Mesendoderm (in vitro differentiated cells): Measurements from ENCODE around the gene PDXDC1.
"Not testable (repeated sequence)": the region's sequence is repeated elsewhere in the genome, so short reads cannot be mapped to it uniquely, and the experiment has no call there.

ENCODE experiments used
- DNase-seq: peaks from one replicate; pipeline ENCODE4 v3.0.0; 2013
- H2AK5ac ChIP-seq: 2 replicates; pipeline ENCODE4 v1.6.1; 2013; ENCODE audit warnings: low read length, inconsistent platforms
- H2BK120ac ChIP-seq: 2 replicates; pipeline ENCODE4 v1.6.1; 2013; ENCODE audit warnings: low read depth, mild to moderate bottlenecking, low read length, moderate library complexity, mixed read lengths
- H2BK15ac ChIP-seq: replicated peaks from 2 replicates; pipeline ENCODE4 v1.6.1; 2013; ENCODE audit warnings: low read depth, mild to moderate bottlenecking, moderate library complexity
- H2BK5ac ChIP-seq: 2 replicates; pipeline ENCODE4 v1.6.1; 2013; ENCODE audit warnings: low read length, inconsistent platforms
- H3K18ac ChIP-seq: 2 replicates; pipeline ENCODE4 v1.6.1; 2013; ENCODE audit warnings: mild to moderate bottlenecking, low read length, mixed read lengths
- H3K23ac ChIP-seq: one replicate; pipeline ENCODE4 v1.6.1; 2013; ENCODE audit warnings: low read length
- H3K27ac ChIP-seq: 2 replicates; pipeline ENCODE4 v1.5.1; 2013; ENCODE audit warnings: low read depth, mild to moderate bottlenecking, inconsistent platforms, low read length, moderate library complexity
- H3K27me3 ChIP-seq: 2 replicates; pipeline ENCODE4 v1.6.1; 2013; ENCODE audit warnings: low read length, control low read depth, mild to moderate bottlenecking, inconsistent platforms; ENCODE audit not compliant: insufficient read depth, poor library complexity
- H3K36me3 ChIP-seq: 2 replicates; pipeline ENCODE4 v1.6.1; 2013; ENCODE audit warnings: low read length, inconsistent platforms; ENCODE audit not compliant: control insufficient read depth, insufficient read depth
- H3K4ac ChIP-seq: one replicate; pipeline ENCODE4 v1.6.1; 2013; ENCODE audit warnings: low read depth, mild to moderate bottlenecking, low read length, moderate library complexity
- H3K4me1 ChIP-seq: 2 replicates; pipeline ENCODE4 v1.6.1; 2013; ENCODE audit warnings: low read depth, low read length, inconsistent platforms; ENCODE audit not compliant: control insufficient read depth
- H3K4me2 ChIP-seq: 2 replicates; pipeline ENCODE4 v1.6.1; 2013; ENCODE audit warnings: low read length
- H3K4me3 ChIP-seq: 2 replicates; pipeline ENCODE4 v1.5.1; 2013; ENCODE audit warnings: mild to moderate bottlenecking, low read length
- H3K56ac ChIP-seq: one replicate; pipeline ENCODE4 v1.6.1; 2013; ENCODE audit warnings: low read length
- H3K79me1 ChIP-seq: 2 replicates; pipeline ENCODE4 v1.6.1; 2013; ENCODE audit warnings: low read length, inconsistent platforms
- H3K79me2 ChIP-seq: 2 replicates; pipeline ENCODE4 v1.6.1; 2013; ENCODE audit warnings: mild to moderate bottlenecking, low read length; ENCODE audit not compliant: control insufficient read depth, insufficient read depth
- H3K9ac ChIP-seq: 2 replicates; pipeline ENCODE4 v1.6.1; 2013; ENCODE audit warnings: low read length, inconsistent platforms
- H4K5ac ChIP-seq: one replicate; pipeline ENCODE4 v1.6.1; 2013; ENCODE audit warnings: low read length
- H4K8ac ChIP-seq: one replicate; pipeline ENCODE4 v1.6.1; 2013; ENCODE audit warnings: low read depth, mild to moderate bottlenecking, control low read depth, low read length, moderate library complexity
- WGBS: extraction: QIAGEN DNeasy Blood & Tissue Kit; methylation state at CpG from one replicate; pipeline ENCODE4 v1.1.7; 2013; ENCODE audit warnings: low lambda C conversion rate, missing lambda C conversion rate; ENCODE audit not compliant: insufficient coverage; ENCODE audit errors: extremely low coverage; 5-methylcytosine and 5-hydroxymethylcytosine counted together

The PDXDC1 gene

DNA sequence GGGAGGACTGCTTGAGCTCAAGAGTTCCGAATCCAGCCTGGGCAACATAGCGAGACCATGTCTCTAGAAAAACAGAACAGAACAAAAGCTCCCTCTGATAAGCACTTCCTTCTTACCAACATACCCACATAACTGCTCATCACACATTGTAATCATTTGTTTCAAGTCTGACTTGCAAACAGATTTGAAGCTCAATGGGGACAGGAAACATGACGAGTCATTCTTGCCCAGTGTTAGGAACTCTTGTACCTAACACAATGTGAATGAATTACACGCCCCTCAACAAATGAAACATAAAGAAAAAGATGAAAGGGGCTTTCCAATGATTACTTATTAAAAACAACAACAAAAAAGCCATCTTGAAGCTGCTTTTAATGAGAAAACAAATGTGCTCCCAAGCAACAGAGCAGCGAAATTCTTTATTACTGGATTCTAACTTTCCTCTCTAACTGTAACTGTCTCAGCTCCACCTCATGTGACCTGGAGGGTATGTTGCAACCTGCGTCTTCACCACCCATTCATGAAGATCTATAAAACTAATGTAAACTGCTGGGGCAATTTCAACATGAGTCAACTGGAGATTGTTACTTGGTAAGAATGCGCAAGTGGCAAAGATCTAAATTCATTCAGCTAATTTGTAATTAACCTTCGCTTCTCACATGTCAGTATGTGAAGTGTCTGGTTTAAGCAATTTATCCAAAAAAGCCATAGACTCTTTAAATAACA lies 87.4 kb downstream of the PDXDC1 start:
- not testable (repeated sequence) for H2BK120ac ChIP-seq, H2AK5ac ChIP-seq, H2BK5ac ChIP-seq, H3K79me2 ChIP-seq, H3K27me3 ChIP-seq, H3K4ac ChIP-seq, H3K23ac ChIP-seq, H2BK15ac ChIP-seq, H3K27ac ChIP-seq, H4K5ac ChIP-seq, H3K56ac ChIP-seq, H3K4me2 ChIP-seq, H3K18ac ChIP-seq, H3K9ac ChIP-seq, H3K79me1 ChIP-seq, H4K8ac ChIP-seq, H3K4me1 ChIP-seq, H3K4me3 ChIP-seq
- peaks cover 15% of the 10 kb centered on the region for H3K36me3 ChIP-seq
- WGBS = no CpG with 5 or more reads among the region's 8 CpGs
- peak; percentile 9 for DNase-seq

DNA sequence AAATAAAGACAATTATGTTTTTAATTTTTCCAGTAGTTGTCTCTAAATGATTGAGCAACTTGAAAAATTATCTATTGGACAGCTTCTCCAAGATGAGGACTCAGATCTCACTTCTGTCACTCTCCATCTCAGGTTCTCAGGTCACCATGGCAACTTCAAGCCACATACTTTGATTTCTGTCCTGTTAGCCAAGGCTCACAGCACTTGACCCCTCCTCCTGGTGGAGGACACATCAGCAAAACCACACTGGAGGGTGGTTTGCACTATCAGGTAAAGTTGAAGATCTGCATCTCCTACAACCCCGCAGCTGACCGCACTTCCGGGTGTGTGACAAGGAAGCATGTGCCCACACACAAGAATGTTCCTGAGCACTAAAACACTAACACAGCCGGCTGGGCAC lies 91.1 kb downstream of the PDXDC1 start:
- H3K56ac ChIP-seq, H3K27me3 ChIP-seq, H2AK5ac ChIP-seq, H3K4ac ChIP-seq, H3K4me2 ChIP-seq, H3K79me2 ChIP-seq, H3K18ac ChIP-seq, H3K36me3 ChIP-seq, H3K79me1 ChIP-seq, H3K4me3 ChIP-seq, H4K8ac ChIP-seq, H3K23ac ChIP-seq, H2BK5ac ChIP-seq, DNase-seq, H3K9ac ChIP-seq, H2BK15ac ChIP-seq, H4K5ac ChIP-seq, H2BK120ac ChIP-seq, H3K27ac ChIP-seq, H3K4me1 ChIP-seq: not testable (repeated sequence)
- no CpG with 5 or more reads among the region's 4 CpGs for WGBS

DNA sequence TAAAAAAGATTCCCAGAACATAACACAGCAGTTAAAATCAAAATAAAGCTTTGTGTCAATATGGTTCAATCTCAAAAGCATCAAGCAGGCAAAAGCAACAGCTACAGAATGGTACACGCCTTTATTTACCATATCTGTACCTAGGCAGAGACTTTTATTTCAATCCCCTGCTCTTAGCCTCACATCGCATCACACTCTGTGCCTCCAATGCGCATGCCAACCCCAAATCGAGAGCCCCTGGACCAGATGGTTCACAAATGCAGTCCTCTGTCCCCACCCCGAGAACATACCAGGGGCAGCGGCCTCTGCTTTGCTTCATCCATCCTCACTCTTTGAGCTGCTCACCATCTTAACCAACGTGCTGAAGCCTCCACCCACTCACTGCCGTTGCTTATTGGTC lies 91.9 kb downstream of the PDXDC1 start:
- not testable (repeated sequence) for H3K27me3 ChIP-seq, H3K23ac ChIP-seq, H4K5ac ChIP-seq, H3K9ac ChIP-seq, H3K56ac ChIP-seq, H3K79me1 ChIP-seq, H3K36me3 ChIP-seq, H3K4me3 ChIP-seq, H3K18ac ChIP-seq, H3K27ac ChIP-seq, DNase-seq, H4K8ac ChIP-seq, H2BK120ac ChIP-seq, H2BK15ac ChIP-seq, H2AK5ac ChIP-seq, H3K4me2 ChIP-seq, H3K4ac ChIP-seq, H2BK5ac ChIP-seq, H3K79me2 ChIP-seq, H3K4me1 ChIP-seq
- WGBS = no CpG with 5 or more reads among the region's 8 CpGs

- WGBS = no CpG with 5 or more reads among the region's 4 CpGs
Observed at GRCh38 chr16:15071013-15071412, 96.2 kb downstream of the PDXDC1 start.

DNA sequence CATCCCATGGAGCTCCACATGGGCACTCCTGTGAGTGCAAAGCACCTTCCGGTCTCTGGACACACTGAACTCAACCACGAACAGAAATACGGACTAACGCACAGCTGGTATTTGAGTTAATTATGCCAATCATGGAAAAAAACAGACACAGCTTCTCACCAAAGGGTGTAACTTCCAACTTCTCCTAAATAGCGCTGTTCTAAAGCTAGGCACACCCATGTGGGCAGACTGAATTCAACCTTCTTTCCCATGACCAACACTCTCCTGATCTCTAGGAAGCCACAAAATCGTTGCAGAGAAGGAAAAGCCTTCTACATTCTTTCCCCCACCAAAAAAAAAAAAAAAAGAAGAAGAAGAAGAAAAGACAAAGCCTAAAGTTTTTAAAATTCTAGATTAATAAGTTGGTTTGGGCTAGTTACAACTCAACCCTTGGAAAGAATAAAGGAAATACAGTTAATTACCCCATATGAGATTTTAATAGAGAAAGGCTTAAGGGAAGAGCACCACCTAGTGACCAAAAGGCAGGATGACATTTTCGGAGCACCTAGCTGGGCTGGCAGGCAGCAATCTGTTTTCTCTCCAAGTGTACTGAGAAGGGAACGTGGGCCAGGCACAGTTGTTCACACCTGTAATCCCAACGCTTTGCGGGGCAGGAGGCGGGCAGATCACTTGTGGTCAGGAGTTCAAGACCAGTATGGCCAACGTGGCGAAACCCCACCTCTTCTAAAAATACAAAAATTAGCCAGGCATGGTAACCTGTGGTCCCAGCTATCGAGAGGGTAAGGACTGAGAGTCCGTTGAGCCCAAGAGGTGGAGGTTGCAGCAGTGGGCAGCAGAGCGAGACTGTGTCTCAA lies 97.3 kb downstream of the PDXDC1 start:
- not testable (repeated sequence) for H3K23ac ChIP-seq, H3K79me1 ChIP-seq, H3K79me2 ChIP-seq, H3K56ac ChIP-seq, H2BK120ac ChIP-seq, H3K4me2 ChIP-seq, H3K4ac ChIP-seq, H4K5ac ChIP-seq, H3K27me3 ChIP-seq, H2BK15ac ChIP-seq, H3K18ac ChIP-seq, DNase-seq, H4K8ac ChIP-seq, H2BK5ac ChIP-seq, H2AK5ac ChIP-seq, H3K36me3 ChIP-seq, H3K4me3 ChIP-seq, H3K9ac ChIP-seq, H3K4me1 ChIP-seq, H3K27ac ChIP-seq
- no CpG with 5 or more reads among the region's 16 CpGs for WGBS

More at GRCh38 chr16:15071013-15071412, 96.2 kb downstream of the PDXDC1 start:
- H3K9ac ChIP-seq, H2AK5ac ChIP-seq, H3K4me2 ChIP-seq, H4K5ac ChIP-seq, H3K36me3 ChIP-seq, H3K56ac ChIP-seq, H2BK120ac ChIP-seq, H3K27me3 ChIP-seq, H3K23ac ChIP-seq, H3K4me1 ChIP-seq, H3K79me2 ChIP-seq, H2BK15ac ChIP-seq, H2BK5ac ChIP-seq, DNase-seq, H3K79me1 ChIP-seq, H3K4ac ChIP-seq, H3K27ac ChIP-seq, H4K8ac ChIP-seq, H3K4me3 ChIP-seq, H3K18ac ChIP-seq: not testable (repeated sequence)
